ENCODE measurements around the gene ATN1.

Gene ATN1

DNA sequence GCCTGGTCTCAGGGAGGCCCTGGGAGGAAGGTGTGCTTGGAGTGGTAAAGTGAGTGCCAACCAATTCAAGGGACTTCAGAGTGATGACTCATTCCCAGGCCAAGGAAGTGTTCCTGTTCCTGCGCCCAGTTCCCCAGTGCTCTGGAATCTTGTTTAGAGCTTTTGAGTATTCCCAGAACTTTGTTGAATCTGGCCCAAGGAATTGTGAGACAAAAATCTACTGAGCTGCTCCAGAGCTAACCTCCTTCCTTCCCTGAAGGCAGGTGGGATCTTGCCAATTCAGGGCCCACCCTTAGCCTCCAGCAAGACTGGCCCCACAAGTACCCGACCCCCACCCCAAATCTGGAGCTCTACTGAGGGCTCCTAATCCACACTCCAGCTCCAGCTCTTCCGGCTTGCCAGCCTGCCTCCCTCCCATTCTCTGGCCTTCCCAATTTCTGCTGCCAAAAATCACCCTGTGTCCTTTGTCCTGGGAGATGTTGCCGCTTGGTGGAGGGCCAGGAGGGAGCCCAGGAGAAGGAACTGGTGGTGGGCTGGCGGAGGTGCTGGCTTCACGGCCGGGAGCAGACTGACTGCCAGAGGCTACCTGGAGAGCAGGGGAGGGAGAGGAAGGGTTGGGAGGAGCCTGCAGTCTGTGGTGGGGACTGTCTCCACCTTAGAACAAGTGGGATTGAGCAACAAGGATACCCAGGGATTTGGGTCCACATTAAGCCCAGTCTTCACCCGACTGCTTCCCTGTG lies 2.0 kb upstream of the ATN1 start:
- DNase-seq (ENCODE audit: low read depth) = no peak

DNA sequence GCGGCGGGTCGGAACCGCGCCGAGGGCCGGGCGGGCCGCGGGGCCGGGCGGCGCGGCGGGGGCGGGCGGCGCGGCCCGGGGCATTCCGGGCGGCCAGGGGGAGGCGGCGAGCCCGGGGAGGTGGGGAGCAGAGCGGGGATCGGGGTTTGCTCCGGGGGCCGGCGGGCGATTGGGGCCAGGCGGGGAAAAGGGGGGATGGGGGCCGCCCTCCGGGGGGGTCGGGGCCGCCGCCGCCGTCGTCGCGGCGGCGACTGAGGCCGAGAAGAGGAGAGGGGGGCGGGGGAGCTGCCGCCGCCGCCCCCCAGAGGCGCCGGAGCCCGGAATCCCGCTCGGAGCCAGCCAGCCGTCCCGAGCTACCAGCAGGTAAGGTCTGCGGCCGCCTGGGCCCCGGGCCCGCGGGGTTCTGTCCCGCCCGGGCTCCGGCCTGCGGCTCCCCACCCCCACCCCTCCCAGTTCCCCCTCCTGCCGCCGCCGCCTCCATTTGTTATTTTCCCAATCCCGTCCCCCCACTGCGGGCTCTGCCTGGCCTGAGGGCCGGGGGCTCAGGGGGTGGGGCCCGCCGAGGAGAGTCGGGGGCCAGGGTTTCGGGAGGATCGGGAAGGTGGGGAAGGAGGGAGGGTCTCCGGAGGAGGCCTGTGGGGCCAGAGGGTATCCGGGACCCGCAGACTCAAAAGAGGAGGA lies 403 bp downstream of the ATN1 start:
- DNase-seq (ENCODE audit: low read depth) = no peak

DNA sequence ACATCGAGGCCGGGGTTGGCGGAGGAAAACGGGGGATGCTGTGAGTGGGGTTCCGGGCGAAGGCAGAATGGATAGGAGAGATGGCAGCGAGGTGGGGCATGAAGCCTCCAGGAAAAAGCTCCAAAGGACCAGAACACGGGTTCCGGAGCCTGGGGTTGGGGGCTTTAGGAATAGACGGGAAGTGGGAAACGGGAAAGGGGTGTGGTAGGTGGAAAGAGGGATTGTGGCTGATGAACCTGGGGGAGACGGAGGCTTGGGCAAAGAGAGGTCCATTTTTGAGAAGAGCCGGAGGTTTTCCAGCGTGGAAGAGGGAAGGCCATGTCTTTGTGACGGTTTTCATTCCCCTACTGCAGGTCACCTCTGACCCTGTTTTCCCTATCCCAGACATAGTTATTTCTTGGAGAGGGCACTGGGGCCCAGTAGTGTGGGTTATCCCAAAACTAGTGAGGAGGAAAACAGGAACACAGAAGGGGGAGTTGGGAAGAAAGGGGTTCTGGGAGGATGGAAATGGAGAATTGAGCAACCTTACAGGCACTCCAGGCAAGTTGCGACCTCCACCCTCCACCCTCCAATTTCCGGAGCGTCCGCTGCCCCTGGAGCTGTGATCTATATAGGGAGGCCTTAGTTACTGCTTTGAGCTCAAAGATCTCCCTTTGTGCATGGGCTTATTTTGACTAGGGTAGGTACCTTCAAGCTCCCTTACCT lies 1.1 kb downstream of the ATN1 start:
- no peak for DNase-seq (ENCODE audit: low read depth)

DNA sequence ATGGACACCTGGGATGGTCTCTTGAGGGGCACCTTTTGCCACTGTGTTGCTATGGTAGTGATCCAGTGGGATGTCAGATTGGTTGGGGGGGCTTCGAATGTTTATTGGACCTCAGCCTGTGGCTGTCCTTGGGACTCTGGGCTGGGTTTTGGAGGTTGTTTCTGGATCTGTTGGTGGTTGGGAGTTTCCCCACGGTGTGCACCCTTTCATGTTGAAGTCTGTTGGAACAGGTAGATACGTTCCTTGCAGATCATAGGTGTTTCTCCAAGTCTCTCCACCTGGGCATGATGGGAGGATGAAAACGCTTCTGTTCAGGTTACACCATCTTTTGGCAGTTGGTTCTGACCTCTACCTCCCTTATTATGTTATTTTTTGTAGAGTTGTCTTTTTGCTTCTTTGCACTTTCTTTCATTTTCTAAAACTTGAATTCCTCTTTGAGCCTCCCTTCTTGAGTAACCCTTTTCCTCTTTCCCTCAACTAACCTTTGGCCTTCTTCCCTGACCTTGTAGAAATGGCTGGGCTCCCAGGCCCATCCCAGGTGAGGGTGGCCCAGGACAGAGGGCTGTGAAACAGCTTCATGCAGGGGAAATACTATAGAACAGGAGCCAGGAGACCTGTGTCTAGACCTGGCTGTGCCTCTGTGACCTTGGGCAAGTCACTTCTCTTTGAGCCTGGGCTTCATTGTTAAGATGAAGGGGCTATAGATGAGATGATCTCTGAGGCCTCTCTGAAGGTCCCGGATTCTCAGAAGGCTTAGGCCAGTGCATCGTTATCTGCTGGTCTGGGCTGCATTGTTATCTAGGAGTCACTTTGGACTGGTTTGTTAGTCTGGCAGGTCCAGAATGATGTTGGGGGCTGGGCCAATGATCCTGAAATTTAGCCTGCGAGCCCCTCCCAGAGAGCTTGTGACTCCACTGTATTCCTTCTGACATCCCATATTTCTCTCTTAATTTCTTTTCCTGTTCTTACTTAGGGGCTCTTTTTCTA lies 2.0 kb downstream of the ATN1 start:
- no peak for DNase-seq (ENCODE audit: low read depth)

DNA sequence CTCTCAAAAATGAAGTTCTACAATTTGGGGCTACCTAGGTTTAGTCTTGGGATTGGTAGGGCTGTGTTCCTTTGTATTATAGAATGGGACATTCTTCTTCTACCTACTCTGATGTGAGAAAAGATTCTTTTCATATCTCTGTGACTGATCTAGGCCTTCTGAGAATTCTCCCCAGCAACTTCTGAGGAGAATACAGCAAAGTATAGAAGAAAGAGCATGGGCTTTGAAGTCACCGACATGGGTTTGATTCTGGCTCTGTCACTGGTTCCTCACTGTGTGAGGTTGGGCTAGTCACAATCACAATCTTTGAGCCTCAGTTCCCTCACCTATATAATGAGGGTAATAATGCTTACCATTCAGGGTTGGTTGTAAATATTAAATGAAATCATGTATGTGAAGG lies 5.0 kb downstream of the ATN1 start:
- DNase-seq (ENCODE audit: low read depth) = no peak

DNA sequence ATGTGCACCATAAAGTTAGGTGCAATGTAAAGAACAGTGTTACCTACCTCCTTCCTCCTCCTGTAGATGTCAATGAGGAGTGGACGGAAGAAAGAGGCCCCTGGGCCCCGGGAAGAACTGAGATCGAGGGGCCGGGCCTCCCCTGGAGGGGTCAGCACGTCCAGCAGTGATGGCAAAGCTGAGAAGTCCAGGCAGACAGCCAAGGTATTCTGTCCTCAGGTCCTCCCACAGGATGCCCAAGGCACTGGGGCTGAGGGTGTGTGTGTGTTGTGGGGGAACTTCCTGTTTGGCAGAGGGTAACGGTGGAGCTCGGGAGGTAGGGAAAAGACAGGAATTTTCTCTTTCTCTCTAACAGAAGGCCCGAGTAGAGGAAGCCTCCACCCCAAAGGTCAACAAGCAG lies 6.4 kb downstream of the ATN1 start:
- no peak for DNase-seq (ENCODE audit: low read depth)

DNA sequence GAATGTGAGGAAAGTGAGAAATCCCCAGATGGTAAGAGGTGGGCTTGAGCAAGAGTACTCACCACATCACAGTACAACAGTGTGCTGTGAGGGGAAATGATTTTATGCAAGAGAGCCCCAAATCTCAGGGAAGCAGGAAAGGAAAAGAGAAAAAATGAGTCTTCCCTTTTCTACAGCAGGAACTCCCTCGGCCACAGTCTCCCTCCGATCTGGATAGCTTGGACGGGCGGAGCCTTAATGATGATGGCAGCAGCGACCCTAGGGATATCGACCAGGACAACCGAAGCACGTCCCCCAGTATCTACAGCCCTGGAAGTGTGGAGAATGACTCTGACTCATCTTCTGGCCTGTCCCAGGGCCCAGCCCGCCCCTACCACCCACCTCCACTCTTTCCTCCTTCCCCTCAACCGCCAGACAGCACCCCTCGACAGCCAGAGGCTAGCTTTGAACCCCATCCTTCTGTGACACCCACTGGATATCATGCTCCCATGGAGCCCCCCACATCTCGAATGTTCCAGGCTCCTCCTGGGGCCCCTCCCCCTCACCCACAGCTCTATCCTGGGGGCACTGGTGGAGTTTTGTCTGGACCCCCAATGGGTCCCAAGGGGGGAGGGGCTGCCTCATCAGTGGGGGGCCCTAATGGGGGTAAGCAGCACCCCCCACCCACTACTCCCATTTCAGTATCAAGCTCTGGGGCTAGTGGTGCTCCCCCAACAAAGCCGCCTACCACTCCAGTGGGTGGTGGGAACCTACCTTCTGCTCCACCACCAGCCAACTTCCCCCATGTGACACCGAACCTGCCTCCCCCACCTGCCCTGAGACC lies 7.8 kb downstream of the ATN1 start:
- no peak for DNase-seq (ENCODE audit: low read depth)

DNA sequence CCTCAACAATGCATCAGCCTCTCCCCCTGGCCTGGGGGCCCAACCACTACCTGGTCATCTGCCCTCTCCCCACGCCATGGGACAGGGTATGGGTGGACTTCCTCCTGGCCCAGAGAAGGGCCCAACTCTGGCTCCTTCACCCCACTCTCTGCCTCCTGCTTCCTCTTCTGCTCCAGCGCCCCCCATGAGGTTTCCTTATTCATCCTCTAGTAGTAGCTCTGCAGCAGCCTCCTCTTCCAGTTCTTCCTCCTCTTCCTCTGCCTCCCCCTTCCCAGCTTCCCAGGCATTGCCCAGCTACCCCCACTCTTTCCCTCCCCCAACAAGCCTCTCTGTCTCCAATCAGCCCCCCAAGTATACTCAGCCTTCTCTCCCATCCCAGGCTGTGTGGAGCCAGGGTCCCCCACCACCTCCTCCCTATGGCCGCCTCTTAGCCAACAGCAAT lies 8.5 kb downstream of the ATN1 start:
- no peak for DNase-seq (ENCODE audit: low read depth)

DNA sequence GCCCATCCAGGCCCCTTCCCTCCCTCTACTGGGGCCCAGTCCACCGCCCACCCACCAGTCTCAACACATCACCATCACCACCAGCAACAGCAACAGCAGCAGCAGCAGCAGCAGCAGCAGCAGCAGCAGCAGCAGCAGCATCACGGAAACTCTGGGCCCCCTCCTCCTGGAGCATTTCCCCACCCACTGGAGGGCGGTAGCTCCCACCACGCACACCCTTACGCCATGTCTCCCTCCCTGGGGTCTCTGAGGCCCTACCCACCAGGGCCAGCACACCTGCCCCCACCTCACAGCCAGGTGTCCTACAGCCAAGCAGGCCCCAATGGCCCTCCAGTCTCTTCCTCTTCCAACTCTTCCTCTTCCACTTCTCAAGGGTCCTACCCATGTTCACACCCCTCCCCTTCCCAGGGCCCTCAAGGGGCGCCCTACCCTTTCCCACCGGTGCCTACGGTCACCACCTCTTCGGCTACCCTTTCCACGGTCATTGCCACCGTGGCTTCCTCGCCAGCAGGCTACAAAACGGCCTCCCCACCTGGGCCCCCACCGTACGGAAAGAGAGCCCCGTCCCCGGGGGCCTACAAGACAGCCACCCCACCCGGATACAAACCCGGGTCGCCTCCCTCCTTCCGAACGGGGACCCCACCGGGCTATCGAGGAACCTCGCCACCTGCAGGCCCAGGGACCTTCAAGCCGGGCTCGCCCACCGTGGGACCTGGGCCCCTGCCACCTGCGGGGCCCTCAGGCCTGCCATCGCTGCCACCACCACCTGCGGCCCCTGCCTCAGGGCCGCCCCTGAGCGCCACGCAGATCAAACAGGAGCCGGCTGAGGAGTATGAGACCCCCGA lies 9.1 kb downstream of the ATN1 start:
- DNase-seq (ENCODE audit: low read depth) = peak; percentile 69

DNA sequence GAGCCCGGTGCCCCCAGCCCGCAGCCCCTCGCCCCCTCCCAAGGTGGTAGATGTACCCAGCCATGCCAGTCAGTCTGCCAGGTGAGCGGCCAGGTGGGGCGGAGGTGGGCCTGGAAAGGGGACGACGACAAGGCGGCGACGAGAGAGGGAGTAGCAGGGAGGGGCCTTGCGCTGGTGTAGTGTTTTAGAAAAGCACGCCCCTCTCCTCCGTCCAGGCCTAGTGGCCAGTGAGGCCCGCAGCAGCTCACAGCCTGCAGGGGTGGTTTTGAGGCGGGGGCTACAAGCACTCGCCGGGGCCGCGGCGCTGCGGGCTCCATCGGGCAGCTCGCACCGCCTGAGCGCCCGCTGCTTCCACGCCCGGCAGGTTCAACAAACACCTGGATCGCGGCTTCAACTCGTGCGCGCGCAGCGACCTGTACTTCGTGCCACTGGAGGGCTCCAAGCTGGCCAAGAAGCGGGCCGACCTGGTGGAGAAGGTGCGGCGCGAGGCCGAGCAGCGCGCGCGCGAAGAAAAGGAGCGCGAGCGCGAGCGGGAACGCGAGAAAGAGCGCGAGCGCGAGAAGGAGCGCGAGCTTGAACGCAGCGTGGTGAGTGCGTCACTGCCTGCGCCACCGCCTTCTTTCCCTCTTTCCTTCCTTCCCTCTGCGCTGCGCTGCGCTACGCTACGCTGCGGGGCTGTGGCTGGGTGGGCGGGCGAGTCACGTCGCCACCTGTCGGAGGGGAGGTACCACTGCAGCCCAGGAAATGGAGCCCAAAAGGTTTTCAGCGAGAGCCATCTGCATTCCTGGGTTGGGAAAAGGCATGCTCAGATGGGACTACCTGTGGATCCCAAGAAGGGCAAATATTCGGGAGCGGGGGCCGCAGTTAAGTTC lies 10.0 kb downstream of the ATN1 start:
- peak; percentile 92 for DNase-seq (ENCODE audit: low read depth)

DNA sequence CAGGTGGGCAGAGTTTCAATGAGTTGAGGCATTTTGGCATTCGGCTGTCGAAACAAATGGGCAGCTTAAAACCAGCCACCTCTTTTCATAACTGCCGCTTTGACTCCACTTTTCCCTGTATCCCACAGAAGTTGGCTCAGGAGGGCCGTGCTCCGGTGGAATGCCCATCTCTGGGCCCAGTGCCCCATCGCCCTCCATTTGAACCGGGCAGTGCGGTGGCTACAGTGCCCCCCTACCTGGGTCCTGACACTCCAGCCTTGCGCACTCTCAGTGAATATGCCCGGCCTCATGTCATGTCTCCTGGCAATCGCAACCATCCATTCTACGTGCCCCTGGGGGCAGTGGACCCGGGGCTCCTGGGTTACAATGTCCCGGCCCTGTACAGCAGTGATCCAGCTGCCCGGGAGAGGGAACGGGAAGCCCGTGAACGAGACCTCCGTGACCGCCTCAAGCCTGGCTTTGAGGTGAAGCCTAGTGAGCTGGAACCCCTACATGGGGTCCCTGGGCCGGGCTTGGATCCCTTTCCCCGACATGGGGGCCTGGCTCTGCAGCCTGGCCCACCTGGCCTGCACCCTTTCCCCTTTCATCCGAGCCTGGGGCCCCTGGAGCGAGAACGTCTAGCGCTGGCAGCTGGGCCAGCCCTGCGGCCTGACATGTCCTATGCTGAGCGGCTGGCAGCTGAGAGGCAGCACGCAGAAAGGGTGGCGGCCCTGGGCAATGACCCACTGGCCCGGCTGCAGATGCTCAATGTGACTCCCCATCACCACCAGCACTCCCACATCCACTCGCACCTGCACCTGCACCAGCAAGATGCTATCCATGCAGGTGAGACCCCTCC lies 10.8 kb downstream of the ATN1 start:
- DNase-seq (ENCODE audit: low read depth) = no peak

DNA sequence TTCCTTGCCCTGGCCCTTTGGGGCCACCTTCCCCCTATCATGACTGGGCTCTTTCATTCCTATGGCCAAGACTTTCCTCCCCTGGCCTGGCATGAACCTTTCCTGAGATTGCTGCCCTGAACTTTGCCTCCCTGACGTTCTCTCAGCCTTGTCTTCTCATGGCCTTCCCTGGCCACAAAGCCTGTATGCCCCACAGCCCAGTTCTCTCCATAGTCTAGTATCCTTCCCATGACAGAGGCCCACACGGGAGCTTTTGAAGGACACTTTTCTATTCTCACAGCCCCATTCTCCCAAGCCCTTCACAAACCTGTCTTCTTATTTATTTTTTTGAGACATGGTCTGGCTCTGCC lies 11.4 kb downstream of the ATN1 start:
- no peak for DNase-seq (ENCODE audit: low read depth)

DNA sequence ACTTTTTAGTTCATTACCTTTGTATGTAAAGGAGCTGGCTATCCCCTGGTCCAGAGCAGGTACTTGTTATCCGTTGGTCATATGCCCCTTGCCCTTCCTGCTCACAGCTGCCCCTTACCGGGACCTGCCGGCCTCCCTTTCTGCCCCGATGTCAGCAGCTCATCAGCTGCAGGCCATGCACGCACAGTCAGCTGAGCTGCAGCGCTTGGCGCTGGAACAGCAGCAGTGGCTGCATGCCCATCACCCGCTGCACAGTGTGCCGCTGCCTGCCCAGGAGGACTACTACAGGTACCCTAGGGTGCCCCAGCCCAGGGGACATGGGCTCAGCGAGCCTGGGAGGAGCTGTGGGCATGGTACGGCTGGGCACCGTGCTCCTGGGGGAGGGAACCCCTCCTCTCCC lies 13.5 kb downstream of the ATN1 start:
- DNase-seq (ENCODE audit: low read depth) = no peak

DNA sequence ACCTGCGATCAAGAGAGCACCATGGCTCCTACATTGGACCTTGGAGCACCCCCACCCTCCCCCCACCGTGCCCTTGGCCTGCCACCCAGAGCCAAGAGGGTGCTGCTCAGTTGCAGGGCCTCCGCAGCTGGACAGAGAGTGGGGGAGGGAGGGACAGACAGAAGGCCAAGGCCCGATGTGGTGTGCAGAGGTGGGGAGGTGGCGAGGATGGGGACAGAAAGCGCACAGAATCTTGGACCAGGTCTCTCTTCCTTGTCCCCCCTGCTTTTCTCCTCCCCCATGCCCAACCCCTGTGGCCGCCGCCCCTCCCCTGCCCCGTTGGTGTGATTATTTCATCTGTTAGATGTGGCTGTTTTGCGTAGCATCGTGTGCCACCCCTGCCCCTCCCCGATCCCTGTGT lies 14.0 kb downstream of the ATN1 start:
- DNase-seq (ENCODE audit: low read depth) = no peak

DNA sequence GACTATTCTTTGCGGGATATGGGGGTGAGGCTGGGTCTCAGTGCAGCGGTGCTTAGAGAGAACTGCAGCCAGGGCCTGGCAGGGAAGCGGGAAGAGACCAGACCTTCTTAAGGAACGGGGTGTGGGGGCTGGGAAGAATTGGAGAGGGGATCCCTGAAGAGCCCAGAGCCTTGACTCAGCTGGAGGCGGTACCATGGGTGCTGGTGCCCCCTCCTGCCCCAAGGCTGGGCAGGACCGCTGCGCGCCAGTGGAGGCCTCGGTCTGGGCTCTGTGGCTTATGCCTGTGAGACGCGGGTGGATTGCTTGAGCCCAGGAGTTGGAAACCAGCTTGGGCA lies 14.5 kb downstream of the ATN1 start:
- no peak for DNase-seq (ENCODE audit: low read depth)

DNA sequence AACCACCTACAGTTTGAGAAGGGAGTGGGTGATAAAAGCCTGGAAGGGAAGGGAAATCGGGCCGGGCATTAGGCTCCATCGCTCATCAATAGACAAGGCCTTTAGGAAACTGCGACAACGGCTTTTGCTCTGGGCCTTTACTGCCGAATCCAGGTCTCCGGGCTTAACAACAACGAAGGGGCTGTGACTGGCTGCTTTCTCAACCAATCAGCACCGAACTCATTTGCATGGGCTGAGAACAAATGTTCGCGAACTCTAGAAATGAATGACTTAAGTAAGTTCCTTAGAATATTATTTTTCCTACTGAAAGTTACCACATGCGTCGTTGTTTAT lies 15.6 kb downstream of the ATN1 start:
- DNase-seq (ENCODE audit: low read depth) = peak; percentile 70

DNA sequence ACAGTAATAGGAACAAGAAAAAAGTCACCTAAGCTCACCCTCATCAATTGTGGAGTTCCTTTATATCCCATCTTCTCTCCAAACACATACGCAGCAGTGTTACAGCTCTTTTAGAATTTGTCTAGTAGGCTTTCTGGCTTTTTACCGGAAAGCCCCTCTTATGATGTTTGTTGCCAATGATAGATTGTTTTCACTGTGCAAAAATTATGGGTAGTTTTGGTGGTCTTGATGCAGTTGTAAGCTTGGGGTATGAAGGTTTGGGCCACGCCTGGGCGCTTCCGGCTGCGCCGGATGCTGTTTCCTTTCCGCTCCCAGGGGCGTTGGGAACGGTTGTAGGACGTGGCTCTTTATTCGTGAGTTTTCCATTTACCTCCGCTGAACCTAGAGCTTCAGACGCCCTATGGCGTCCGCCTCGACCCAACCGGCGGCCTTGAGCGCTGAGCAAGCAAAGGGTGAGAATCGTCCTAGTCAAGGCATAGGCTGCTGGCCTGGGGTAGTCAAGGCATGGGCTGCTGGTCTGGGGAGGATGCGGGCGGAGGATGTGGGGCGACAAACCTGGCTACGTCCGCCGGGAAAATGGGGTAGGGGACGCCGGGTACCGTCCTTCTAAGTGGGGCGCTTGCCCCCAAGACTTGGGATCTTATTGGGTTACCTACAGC lies 16.1 kb downstream of the ATN1 start, which contains the start of the genes C12orf57 and RNU7-1:
TSS of gene C12orf57 (plus strand) at position 301 of the 659 bp plus-strand sequence. CDS start at position 401, 100 bp downstream.
TSS of gene RNU7-1 (plus strand) at position 95 of the 659 bp plus-strand sequence.
- DNase-seq (ENCODE audit: low read depth) = no peak

Data from stimulated activated CD4-positive, alpha-beta T cell treated with anti-CD3 and anti-CD28 coated beads, Interleukin-2, amount 100 ng/mL, for 4 hours (primary cell).